GM21619 (cell line): ENCODE measurements around the gene TMEM98.
"Not testable (repeated sequence)": the region's sequence is repeated elsewhere in the genome, so short reads cannot be mapped to it uniquely, and the experiment has no call there.

Experiments used
- ATAC-seq: cut with Tn5 transposase; IDR thresholded peaks from one replicate; pipeline ENCODE4 v1.9.1; 2021; ENCODE audit not compliant: unreplicated experiment

TMEM98 gene

GRCh38 chr17:32914181-32914580 is 13.8 kb upstream of the TMEM98 start:
- ATAC-seq, result no peak

- no peak for ATAC-seq
These were observed 12.7 kb upstream of the TMEM98 start for GRCh38 chr17:32915245-32915644.

- ATAC-seq, result no peak
These were observed 11.8 kb upstream of the TMEM98 start for GRCh38 chr17:32916134-32916533.

GRCh38 chr17:32917081-32917480 is 10.9 kb upstream of the TMEM98 start:
- ATAC-seq, result no peak

GRCh38 chr17:32917842-32918241 is 10.1 kb upstream of the TMEM98 start:
- ATAC-seq, result no peak

- not testable (repeated sequence) for ATAC-seq
These were observed 8.1 kb upstream of the TMEM98 start for GRCh38 chr17:32919876-32920275.

GRCh38 chr17:32920293-32920692 is 7.7 kb upstream of the TMEM98 start:
- ATAC-seq, result no peak

GRCh38 chr17:32921017-32921416 is 6.9 kb upstream of the TMEM98 start:
- ATAC-seq, result no peak

- not testable (repeated sequence) for ATAC-seq
These were observed 4.0 kb upstream of the TMEM98 start for GRCh38 chr17:32923905-32924304.

GRCh38 chr17:32926183-32926582 is 1.8 kb upstream of the TMEM98 start:
- no peak for ATAC-seq

- not testable (repeated sequence) for ATAC-seq
These were observed 1.2 kb upstream of the TMEM98 start for GRCh38 chr17:32926789-32927188.

GRCh38 chr17:32927201-32927723 is 691 bp upstream of the TMEM98 start:
- ATAC-seq, result no peak

GRCh38 chr17:32928586-32929535 is 908 bp downstream of the TMEM98 start:
- ATAC-seq, result no peak

- no peak for ATAC-seq
These were observed 1.6 kb downstream of the TMEM98 start for GRCh38 chr17:32929588-32929987.

GRCh38 chr17:32930512-32930911 is 2.6 kb downstream of the TMEM98 start:
- ATAC-seq, result no peak

- ATAC-seq, result no peak
These were observed 3.7 kb downstream of the TMEM98 start for GRCh38 chr17:32931686-32932085.

- no peak for ATAC-seq
These were observed 5.9 kb downstream of the TMEM98 start for GRCh38 chr17:32933881-32934280.

- ATAC-seq, result no peak
These were observed 7.8 kb downstream of the TMEM98 start for GRCh38 chr17:32935726-32936125.

GRCh38 chr17:32936186-32936893 is 8.4 kb downstream of the TMEM98 start:
- ATAC-seq, result no peak

GRCh38 chr17:32936894-32937500 is 9.0 kb downstream of the TMEM98 start:
- no peak for ATAC-seq

- ATAC-seq, result no peak
These were observed 12.9 kb downstream of the TMEM98 start for GRCh38 chr17:32940706-32941390.
